Endothelial cell of hepatic sinusoid (primary cell): ENCODE results near the gene LRRC2.
"Not testable (repeated sequence)": the region's sequence is repeated elsewhere in the genome, so short reads cannot be mapped to it uniquely, and the experiment has no call there.

Experiments
- in situ Hi-C: cut with HindIII; loops from 2 replicates; pipeline ENCODE4 v1.10.0; 2017; ENCODE audit warnings: low sequenced_read_pairs

Gene LRRC2

DNA sequence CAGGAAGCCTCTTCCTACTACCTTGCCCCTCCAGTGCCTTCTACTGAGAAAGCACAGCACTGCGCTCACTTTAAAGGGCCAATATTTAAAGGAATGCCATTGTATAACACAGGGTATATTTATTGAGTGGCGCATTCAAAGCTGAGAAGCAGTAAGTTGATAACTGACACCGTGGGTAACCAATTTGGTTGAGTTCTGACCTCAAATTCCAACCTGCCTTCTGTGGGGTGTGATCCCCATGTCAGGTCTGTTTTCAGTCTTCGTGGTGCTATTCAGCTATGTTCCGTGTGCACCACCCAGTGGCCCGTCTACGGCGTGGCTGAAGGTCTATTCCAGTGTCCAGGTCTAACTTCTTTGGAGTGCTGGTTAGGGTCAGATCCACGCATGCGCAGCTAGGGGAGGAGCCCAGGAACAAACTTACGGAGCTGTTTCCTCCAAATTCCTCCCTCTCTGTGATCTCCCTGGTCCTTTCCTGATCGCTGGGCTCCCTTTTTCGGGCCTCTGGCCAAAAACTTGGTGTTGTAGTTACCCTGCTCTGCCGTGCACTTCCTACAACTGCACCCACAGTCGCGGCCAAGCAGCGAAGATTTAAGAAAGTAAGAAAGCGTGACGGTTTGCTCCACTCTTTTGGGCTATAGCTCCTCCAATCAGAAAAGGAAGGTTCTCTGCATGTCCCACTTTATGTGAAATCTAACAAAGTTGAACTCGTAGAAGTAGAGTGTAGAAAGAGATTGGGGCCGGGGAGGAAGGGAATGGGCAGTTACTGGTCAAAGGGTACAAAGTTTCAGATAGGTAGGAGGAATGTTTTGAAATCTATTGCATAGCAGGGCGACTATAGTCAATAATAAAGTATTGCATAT is 7.7 kb downstream of the LRRC2 start:
- in situ Hi-C loops = no loop called here

DNA sequence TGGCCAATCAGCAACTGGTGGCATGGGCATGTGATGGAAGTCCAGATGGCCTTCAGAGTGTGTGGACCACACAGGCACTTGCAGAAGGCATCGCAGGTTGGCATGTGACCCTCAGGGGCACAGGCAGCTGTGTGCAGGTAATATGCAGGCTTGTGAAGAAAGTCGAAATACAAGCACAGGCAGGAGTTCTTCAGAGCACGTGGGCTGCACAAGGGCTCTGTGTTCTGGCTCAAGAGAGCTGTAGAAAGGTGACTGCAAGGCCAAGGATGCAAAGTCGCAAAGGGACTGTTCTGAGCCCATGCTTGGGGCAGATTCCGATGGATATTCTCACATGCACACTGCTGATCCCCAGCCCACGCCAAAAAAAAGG is 8.3 kb downstream of the LRRC2 start:
- in situ Hi-C loops = no loop called here

DNA sequence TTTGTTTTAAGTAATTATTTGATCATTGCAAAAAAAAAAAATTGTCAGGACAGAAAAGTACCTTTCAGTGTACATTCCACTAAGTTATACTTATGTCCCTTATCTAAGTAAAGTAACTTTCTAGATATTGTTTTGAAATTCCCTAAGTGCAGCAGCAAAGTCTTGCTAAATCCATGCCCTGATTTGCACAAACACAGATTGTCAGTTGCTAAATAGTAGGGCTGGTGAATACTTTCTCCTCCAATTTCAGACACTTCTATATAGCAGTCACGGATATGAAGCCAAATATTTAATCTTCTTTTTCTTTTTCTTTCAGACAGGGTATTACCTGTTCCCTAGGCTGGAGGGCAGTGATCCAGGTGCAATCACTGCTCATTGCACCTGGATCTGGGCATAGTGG is 12.9 kb downstream of the LRRC2 start:
- in situ Hi-C loops = no loop called here

DNA sequence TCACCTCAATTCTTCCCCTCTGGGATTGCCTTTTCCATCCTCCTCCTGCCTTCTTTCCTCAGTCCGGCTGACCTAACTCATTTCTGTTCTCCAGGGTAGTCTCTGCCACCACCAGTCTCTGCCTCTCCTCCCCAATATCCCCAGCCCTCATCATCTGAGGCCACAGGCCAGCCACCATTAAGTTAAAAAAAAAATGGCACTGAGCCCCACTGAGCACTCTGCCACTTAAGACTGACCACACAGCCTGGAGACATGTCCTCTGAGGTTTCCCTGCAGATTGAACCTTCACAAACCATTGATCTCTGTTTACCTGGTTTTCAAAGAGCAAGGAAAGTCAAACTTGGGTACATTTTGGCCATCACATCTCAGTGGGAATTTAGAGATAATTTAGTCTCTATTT is 13.6 kb downstream of the LRRC2 start:
- in situ Hi-C loops = no loop called here

DNA sequence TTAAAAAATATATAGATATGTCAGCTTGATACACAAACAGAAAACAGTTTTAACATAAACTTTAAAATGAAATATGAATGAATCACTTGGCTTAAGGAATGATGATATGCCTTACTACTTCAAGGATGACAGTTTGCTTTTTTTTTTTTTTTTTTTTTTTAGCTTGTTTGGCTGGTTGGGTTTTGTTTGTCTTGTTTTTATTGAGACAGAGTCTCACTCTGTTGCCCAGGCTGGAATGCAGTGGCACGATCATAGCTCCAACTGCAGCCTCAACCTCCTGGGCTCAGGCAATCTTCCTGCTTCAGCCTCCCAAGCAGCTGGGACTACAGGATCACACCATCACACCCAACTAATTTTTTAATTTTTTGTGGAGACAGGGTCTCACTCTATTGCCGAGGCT is 14.5 kb downstream of the LRRC2 start:
- in situ Hi-C loops = no loop called here

DNA sequence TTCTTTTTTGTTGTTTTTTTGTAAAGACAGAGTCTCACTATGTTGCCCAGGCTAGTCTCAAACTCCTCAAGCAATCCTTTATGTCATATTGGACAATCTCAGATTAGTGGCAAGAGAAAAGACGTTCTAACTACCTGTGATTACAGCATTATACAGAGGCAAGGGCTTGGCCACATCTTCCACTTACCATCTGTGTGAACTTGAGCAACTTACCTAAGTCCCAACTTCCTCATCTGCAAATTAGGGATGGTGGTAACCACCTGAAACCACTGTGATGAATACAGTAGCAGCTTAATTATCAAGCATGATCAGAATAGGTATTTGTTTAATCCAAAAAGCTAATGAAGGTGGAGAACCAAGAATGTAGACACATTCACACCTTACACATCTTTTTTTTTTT is 16.1 kb downstream of the LRRC2 start:
- in situ Hi-C loops = no loop called here

DNA sequence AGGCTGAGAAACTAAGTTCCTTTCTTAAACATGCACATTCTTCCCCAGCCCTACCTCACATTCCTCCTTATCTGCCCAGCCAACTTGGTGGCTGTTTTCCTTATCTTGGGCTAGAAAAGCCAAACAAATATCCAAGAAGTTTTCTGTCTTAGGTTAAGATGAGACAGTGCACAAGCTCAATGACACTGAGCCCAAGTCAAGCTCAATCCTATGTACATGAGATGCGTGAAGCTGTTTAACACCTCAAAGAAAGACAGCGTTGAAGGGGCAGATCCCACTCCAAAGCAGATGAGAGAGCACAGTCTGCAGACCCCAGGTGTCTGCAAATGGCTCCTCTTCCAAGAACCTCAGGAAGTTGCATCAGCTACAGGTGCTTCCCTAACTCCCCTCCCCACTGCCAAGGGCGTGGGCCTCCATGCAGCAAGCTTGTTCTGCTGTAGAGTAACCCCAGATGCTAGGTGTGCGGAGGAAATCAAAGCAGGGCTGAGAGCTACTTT is 16.6 kb downstream of the LRRC2 start:
- in situ Hi-C loops = no loop called here

DNA sequence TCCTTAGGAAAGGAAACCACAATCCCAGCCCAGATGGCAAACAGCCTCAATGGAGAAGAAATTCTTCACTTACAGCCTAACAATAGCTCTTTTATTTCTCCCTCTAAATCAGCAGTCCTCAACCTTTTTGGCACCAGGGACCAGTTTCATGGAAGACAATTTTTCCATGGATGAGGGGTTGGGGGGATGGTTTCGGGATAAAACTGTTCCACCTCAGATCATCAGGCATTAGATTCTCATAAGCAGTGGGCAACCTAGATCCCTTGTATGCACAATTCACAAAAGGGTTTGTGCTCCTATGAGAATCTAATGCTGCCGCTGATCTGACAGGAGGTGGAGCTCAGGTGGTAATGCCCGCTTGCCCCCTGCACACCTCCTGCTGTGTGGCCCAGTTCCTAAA is 17.5 kb downstream of the LRRC2 start:
- in situ Hi-C loops = not testable (repeated sequence)

DNA sequence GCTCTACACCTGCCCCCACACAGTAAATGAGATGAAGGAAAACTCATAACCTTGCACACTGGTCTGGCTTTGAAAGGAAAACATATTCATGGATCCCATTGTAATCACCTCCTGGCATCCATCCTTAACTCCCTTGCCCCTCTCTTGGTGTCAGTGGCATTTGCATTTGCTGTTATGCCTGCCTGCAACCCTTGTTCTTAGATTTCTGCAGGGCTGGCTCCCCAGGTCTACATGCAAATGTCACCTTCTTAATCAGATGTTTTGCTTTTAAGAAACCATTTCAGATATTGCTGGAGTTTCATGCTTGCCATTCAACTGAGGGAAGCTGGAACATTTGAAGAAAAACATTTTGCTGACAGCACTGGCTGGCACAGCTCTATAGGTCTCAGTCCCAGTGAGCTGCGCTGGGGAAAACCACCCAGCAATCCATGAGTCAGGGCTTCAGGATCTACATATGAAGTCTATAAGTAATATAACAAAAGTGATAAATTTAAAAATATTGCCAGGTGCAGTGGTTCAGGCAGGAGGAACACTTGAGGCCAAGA is 19.1 kb downstream of the LRRC2 start:
- in situ Hi-C loops = no loop called here

DNA sequence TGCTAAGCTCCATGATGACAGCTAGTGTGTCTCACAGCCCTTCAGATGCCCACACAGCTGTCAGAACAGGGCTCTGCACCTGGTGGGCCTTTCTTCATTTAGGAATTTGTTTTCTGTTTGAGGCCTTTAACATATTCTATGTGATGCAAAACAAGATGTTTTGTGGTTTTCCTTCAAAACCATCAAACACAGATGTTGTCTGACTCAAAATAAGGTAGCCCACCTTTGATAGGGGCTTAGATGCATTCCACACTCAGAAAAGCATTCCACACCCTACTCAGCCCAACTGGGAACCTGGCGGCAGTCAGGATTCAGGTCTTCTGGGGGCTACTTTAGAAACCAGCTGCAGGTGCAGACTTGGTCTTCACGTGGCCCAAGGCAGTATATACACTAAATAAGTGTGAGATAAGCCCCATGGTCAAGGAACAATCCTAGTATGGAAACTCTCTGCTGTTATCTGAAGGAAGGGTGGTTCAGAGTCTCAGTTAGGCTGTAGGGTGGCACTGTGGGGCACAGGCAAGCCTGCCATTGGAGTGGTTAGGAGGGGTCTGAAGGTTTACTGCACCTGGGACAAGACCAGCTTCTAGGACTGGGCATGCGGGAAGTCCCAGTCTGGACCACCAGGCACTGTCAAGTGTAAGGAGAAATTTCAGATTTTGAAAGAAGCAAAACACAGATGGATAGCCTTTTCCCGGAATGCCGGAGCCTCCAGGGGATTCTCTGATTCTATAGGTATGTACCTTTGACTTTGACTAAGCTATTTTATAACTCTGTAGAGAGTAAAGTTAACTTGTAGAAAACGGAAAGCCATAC is 20.1 kb downstream of the LRRC2 start:
- in situ Hi-C loops = no loop called here

DNA sequence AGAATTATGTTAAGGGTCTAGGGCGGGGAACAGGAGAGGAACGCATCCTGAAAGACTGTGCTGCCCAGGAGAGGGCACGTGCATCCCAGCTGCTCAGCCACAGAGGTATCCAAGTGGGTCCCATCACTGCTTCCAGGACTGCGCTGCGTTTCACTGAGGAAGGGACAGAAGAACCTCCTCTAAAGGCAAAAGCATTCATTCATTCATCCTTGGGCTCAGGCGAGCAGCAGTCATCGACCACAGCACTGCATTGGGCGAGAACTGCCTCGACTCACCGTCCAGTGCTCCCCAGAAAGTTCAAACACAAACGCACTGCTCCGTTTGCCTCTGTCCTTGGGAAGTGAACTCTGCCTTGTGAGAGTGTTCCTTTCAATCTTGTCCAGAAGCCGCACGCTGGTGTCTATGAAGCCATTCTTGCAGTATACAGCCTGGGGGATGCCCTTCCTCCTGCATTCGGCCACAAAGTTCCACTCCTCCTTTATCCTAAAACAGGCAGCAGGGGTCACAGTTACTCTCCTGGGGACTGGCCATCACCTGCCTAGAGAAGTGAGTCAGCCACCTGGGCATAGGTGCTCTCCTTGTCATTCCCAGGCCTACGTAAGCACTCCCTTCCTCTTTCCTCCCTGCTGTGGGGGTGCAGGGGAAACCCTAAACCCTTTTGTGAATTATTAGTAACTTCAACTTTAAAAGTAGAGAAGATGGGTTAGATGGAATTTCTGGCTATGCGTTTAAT is 21.2 kb downstream of the LRRC2 start:
- in situ Hi-C loops = no loop called here

DNA sequence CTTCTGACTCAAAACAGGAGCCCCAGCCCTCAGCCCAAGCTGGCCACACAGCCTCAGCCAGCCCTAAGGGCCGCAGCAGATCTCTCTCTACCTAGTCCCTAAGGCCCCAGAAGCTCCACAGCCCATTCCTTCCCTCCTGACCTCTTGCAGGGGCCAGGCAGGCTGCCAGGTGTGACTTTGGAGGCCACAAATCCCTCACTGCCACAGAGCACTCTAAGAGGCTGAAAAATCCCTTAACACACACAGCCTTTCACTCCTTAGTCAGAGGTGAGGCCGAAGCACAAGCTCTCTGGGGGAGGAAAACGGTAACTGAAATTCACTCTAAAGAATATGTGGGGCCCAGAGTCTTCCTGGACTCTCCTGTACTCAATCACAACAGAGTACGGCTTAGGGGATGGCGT is 23.3 kb downstream of the LRRC2 start:
- in situ Hi-C loops = no loop called here

DNA sequence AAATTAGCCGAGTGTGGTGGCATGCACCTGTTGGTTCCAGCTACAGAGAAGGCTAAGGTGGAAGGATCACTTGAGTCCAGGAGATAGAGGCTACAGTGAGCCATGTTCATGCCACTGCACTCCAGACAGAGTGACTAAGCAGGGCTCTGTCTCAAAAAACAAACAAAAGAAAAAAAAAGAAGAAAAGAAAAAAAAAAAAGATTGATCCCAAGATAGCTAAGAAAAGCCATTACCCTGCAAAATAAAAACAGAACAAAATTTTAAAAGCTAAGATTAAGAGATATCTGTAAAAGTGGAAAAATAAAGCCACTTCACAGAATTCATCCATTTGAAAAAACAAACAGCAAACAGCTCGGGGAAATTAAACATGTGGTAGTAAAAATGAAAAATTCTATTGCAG is 23.8 kb downstream of the LRRC2 start:
- in situ Hi-C loops = no loop called here

DNA sequence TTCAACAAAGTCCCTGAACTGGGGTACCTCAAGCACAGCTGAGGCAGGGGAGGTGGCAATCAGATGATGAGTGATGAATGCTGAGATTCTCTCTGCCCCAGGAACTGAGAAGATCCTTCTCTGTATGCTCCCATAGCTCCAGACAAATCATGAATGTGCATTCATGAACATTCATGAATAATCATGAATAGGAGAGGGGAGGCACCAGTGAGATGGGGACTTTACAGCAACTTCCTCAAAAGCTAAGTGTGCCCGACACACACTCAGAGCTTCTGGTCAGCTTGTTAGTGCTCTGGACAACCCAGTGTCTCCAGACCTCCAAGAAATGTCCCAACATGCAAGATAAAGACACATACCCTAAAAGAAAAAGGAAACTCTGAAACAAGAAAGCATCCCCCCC is 24.3 kb downstream of the LRRC2 start:
- in situ Hi-C loops = no loop called here

DNA sequence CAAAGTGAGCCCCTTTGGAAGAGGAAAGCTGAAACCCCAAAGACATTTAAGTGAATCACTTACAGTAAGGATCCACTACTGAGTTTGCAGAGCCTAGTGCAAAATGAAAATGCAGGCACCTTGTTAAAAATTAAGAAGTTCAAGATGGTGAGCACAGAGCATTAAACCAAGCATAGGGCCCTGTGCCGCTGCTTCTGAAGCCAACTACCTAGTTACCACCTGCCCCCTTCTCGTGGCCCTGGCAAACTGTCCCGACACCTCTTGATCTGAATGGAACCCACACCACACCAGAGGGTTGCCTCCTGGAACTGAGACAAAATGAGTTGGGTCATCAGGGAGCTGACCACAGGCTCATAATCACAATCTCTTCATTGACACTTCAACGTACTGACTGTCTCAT is 25.6 kb downstream of the LRRC2 start:
- in situ Hi-C loops = no loop called here

DNA sequence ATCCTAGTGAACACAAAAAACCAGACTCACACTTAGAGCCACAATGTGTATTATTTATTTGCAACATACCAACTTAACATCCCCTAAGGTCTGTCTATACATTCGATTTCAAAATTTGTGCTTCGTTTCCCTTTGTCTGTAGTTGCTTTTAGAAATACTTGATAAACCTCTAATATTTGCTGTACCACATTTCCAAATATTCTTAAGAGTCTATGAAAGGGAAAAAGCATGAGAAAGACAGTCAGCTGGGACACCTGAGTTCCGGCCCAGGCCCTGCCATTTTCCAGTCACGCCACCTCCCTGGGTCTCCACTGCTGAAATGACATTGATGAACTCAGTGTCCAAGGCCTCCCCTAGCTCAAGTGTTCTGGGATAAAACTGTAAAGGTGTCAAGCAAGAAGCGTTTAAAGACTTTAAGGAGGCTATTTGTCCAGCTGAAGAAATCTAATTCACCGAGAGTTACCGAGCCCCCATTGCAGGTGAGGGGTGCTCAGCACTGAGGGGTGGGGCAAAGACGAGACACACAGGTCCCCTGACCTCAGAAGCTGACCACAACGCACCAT is 26.6 kb downstream of the LRRC2 start:
- in situ Hi-C loops = no loop called here

DNA sequence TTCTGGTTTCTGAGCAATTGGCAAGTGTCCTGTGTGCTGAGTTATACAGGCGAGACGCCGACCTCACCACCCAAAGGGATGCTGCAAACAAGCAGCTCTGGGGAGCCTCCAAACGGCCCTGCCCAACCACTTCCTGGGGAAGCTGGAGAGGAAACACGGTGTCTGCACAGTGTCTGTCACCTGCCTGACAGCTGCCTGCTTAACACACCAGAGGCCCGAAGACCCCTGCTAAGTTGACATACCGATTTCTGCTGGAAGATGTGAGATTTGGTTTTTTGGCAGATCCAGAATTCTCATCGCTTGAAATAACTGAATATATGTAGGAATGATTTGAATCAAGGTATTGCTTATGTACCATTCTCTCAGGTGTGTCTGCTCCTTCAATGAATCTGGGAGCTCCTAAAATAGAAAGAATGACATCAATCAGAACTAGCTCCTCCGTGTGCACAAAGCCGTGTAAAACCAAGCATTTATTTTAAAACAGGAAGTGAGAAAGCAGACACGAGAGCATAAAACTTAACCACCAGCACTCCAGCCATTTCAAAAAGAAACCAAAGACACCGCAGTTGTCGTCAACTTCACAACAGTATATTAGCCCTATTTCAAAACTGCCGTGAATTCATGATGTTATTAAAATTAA is 27.2 kb downstream of the LRRC2 start:
- in situ Hi-C loops = no loop called here

DNA sequence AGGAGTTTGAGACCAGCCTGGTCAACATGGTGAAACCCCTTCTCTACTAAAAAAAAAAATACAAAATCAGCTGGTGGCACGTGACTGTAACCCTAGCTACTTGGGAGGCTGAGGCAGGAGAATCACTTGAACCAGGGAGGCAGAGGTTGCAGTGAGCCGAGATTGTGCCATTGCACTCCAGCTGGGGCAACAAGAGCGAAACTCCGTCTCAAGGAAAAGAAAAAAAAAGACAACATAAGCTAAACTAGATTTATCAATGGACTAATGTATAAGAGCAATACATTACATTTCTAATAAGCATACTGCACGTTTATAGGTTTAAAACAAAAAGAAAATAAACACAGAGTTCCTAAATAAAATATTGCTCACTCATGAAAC is 27.7 kb downstream of the LRRC2 start:
- in situ Hi-C loops = not testable (repeated sequence)

DNA sequence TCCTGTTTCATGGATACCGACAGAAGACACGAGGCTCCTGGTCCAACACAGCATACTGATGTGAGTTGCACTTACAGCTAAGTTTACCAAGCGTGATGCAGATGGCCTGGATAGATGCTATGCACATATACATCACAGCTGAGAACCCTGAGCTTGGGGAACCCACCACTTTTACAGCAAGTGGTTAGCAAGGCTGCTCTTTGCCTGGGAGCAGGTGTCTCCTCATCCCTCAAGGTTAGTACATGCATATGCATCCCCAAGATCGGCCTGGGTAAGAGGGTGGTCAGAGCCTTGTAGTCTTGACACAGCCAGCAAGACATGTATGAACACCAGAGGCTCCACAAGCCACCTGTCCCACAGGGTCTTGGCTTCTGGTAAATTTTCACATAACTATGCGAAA is 28.3 kb downstream of the LRRC2 start:
- in situ Hi-C loops = no loop called here

DNA sequence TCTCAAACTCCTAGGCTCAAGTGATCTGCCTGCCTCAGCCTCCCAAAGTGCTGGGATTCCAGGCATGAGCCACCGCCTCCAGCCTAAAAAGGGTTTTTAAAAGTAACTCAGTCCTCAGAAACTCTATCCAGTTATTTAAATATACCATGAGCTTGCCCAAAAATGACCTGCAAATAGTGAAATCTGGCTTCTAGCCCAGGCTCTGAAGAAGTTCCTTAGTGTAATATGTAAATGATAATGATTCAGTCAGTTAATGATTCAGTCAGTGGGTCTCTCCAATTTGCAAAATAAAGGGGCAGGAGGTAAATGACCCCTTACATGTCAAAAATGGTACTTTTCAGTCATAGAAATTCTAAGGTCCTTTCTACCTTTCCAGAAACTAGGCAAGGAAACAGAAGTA is 28.8 kb downstream of the LRRC2 start:
- in situ Hi-C loops = no loop called here
